CD14-positive monocyte (primary cell): ENCODE data around the gene FCHO2. TPM values are rescaled to one million over a fixed set of nuclear protein-coding genes. Genes with fewer than 3 reads are reported as not detected.

Experiments
- DNase-seq, 3 donors: peaks; one replicate each; pipeline ENCODE4 v3.0.0-alpha.2; 2011 to 2022
- H2AFZ ChIP-seq: 2 replicates; pipeline ENCODE4 v1.6.0; 2012; ENCODE audit warnings: mild to moderate bottlenecking, low read depth, low read length, inconsistent platforms; ENCODE audit not compliant: insufficient read depth, poor library complexity, severe bottlenecking
- H3K27ac ChIP-seq, 2 donors: 1 replicate in 1 of 2; 2 replicates in 1 of 2; pipeline ENCODE4 v1.5.1; 2012 to 2013; ENCODE audit warnings: low read length in 2 of 2, control low read depth in 1 of 2, inconsistent platforms in 1 of 2, low read depth in 1 of 2, mild to moderate bottlenecking in 1 of 2
- H3K27me3 ChIP-seq, 2 donors: one replicate each; pipeline versions ENCODE4 v1.6.0 to v1.6.1; 2011 to 2013; ENCODE audit warnings: low read length in 2 of 2; ENCODE audit not compliant: control insufficient read depth in 2 of 2, insufficient read depth in 2 of 2
- H3K36me3 ChIP-seq, 2 donors: replicated peaks in 1 of 2; 1 replicate in 1 of 2; 2 replicates in 1 of 2; pipeline versions ENCODE4 v1.5.1 to v1.6.1; 2012 to 2013; ENCODE audit warnings: low read length in 2 of 2, control low read depth in 1 of 2, inconsistent platforms in 1 of 2, mild to moderate bottlenecking in 1 of 2; ENCODE audit not compliant: insufficient read depth in 2 of 2, control insufficient read depth in 1 of 2
- H3K4me1 ChIP-seq, 2 donors: 1 replicate in 1 of 2; 2 replicates in 1 of 2; pipeline versions ENCODE4 v1.5.1 to v1.6.1; 2012 to 2013; ENCODE audit warnings: low read length in 2 of 2, control low read depth in 1 of 2, inconsistent platforms in 1 of 2, mild to moderate bottlenecking in 1 of 2, moderate library complexity in 1 of 2; ENCODE audit not compliant: insufficient read depth in 2 of 2, control insufficient read depth in 1 of 2
- H3K4me2 ChIP-seq: replicated peaks from 2 replicates; pipeline ENCODE3; 2012; ENCODE audit warnings: low read length, moderate library complexity, mild to moderate bottlenecking; ENCODE audit not compliant: poor library complexity, severe bottlenecking; ENCODE audit errors: extremely low read depth
- H3K4me3 ChIP-seq, 3 experiments: fragments of 200-600 bp in 1 of 3; sonication (generic) in 1 of 3; replicated peaks in 1 of 3; 1 replicate in 2 of 3; 2 replicates in 1 of 3; pipeline ENCODE4 v1.5.1; 2011 to 2013; ENCODE audit warnings: low read length in 3 of 3, mild to moderate bottlenecking in 3 of 3, control low read depth in 2 of 3, low read depth in 2 of 3, inconsistent platforms in 1 of 3, moderate library complexity in 1 of 3
- H3K79me2 ChIP-seq: 2 replicates; pipeline ENCODE4 v1.6.0; 2012; ENCODE audit warnings: mild to moderate bottlenecking, control low read depth, inconsistent platforms, low read length, moderate library complexity; ENCODE audit not compliant: insufficient read depth
- H3K9ac ChIP-seq: 2 replicates; pipeline ENCODE4 v1.6.0; 2017; ENCODE audit warnings: low read length, mild to moderate bottlenecking; ENCODE audit not compliant: insufficient read depth, poor library complexity, severe bottlenecking
- H3K9me3 ChIP-seq, 2 donors: replicated peaks in 1 of 2; 1 replicate in 1 of 2; 2 replicates in 1 of 2; pipeline versions ENCODE4 v1.5.1 to v1.6.1; 2012 to 2013; ENCODE audit warnings: low read length in 2 of 2, control low read depth in 1 of 2; ENCODE audit not compliant: control insufficient read depth in 1 of 2, insufficient read depth in 1 of 2
- H4K20me1 ChIP-seq: 2 replicates; pipeline ENCODE4 v1.6.0; 2012; ENCODE audit warnings: mild to moderate bottlenecking, low read length, control low read depth, moderate library complexity; ENCODE audit not compliant: insufficient read depth
- H3K27ac Mint-ChIP-seq, 7 donors: one replicate each; pipeline ENCODE4 v1.8.0; 2020; ENCODE audit warnings: mild to moderate bottlenecking in 7 of 7, mixed read lengths in 7 of 7, moderate library complexity in 6 of 7, inconsistent platforms in 2 of 7
- H3K27me3 Mint-ChIP-seq, 3 donors: one replicate each; pipeline ENCODE4 v1.8.0; 2021 to 2022; ENCODE audit warnings: low read depth in 3 of 3, mild to moderate bottlenecking in 3 of 3, mixed read lengths in 3 of 3, moderate library complexity in 3 of 3, inconsistent platforms in 1 of 3
- H3K36me3 Mint-ChIP-seq, 2 donors: one replicate each; pipeline ENCODE4 v1.8.0; 2020; ENCODE audit warnings: mixed read lengths in 2 of 2, inconsistent platforms in 1 of 2, mild to moderate bottlenecking in 1 of 2
- H3K4me1 Mint-ChIP-seq: one replicate; pipeline ENCODE4 v1.8.0; 2020; ENCODE audit warnings: mild to moderate bottlenecking, mixed read lengths
- H3K4me3 Mint-ChIP-seq, 2 donors: one replicate each; pipeline ENCODE4 v1.8.0; 2020; ENCODE audit warnings: mild to moderate bottlenecking in 2 of 2, mixed read lengths in 2 of 2, moderate library complexity in 1 of 2
- H3K9me3 Mint-ChIP-seq, 7 donors: one replicate each; pipeline ENCODE4 v1.8.0; 2020 to 2022; ENCODE audit warnings: mixed read lengths in 7 of 7, mild to moderate bottlenecking in 6 of 7, moderate library complexity in 6 of 7, inconsistent platforms in 2 of 7
- CTCF ChIP-seq: fragments of 200-600 bp; IDR thresholded peaks from one replicate; pipeline ENCODE4 v1.8.0; 2022; ENCODE audit warnings: antibody characterized with exemption, mild to moderate bottlenecking
- WGBS: methylation state at CpG from one replicate; pipeline ENCODE4 v1.1.5; 2013; ENCODE audit warnings: missing lambda C conversion rate; ENCODE audit not compliant: insufficient coverage; 5-methylcytosine and 5-hydroxymethylcytosine counted together
- intact Hi-C, 2 donors: fragments of 100-400 bp; cut with micrococcal nuclease; formaldehyde crosslinking; loops; one replicate each; pipeline versions ENCODE4 v1.15.0 to v1.15.1; 2023
- polyA plus RNA-seq, 3 donors: library from polyadenylated mRNA; depleted of rRNA in 1 of 3; unstranded in 2 of 3; stranded (reverse) in 1 of 3; fragments of 300-500 nt in 2 of 3; fragments of >200 nt in 1 of 3; fragmentation: Illumina TruSeq in 2 of 3; gene quantifications; 1 replicate in 2 of 3; 2 replicates in 1 of 3; pipeline ENCODE4 v1.2.3, GENCODE V29; 2012 to 2021

The FCHO2 gene
- polyA plus RNA-seq, 3 donors, result 8.3 to 10.1 (median 9.9) TPM

- Histone ChIP-seq H3K4me1 (no peaks in the 10 kb centered on the region), H3K9me3 (peaks cover 0 to 12% of the 10 kb centered on the region in 2 donors), H3K27me3 (peaks cover 46 to 81% of the 10 kb centered on the region in 2 donors), H4K20me1 (no peaks in the 10 kb centered on the region), H3K4me2 (peak overlapping the region; percentile 18), H3K79me2 (no peaks in the 10 kb centered on the region), H2AFZ (no peak overlapping the region), H3K9ac (no peak overlapping the region), H3K27ac (no peak overlapping the region), H3K36me3 (no peaks in the 10 kb centered on the region), H3K4me3 (no peak overlapping the region)
- Mint-ChIP-seq H3K27ac (peak overlapping the region in 1 of 7 donors; percentile 25), H3K27me3 (peaks cover 67 to 93% (median 74%) of the 10 kb centered on the region in 3 donors), H3K4me3 (peak overlapping the region in 1 of 2 donors; percentile 81), H3K36me3 (peaks cover 0 to 3% of the 10 kb centered on the region in 2 donors), H3K4me1 (peaks cover 6% of the 10 kb centered on the region), H3K9me3 (peaks cover 0 to 10% (median 2%) of the 10 kb centered on the region in 7 donors)
- 15% methylated on average over 35 of the region's 40 CpGs for WGBS
- no peak for DNase-seq
- intact Hi-C loops, result no loop called here
- no peak for TF ChIP-seq CTCF
Observed at GRCh38 chr5:73119451-73120157, 163.8 kb downstream of the FCHO2 start.

GRCh38 chr5:73120222-73121118, 164.6 kb downstream of the FCHO2 start, which contains the start of gene TMEM171:
TSS of gene TMEM171 (plus strand) at chr5:73120575. CDS start at chr5:73123374, 2,799 bp downstream.
- intact Hi-C loops, result no loop called here
- peaks cover 66 to 91% (median 74%) of the 10 kb centered on the region in 3 donors for H3K27me3 Mint-ChIP-seq
- Histone ChIP-seq H2AFZ (no peak within 1 kb of the TSS), H3K9me3 (peaks cover 0 to 12% of the 10 kb centered on the region in 2 donors), H4K20me1 (no peaks in the 10 kb centered on the region), H3K79me2 (no peaks in the 10 kb centered on the region), H3K36me3 (no peaks in the 10 kb centered on the region), H3K27ac (no peak within 1 kb of the TSS), H3K4me2 (peak within 1 kb of the TSS; percentile 18), H3K27me3 (peaks cover 42 to 74% of the 10 kb centered on the region in 2 donors), H3K4me1 (no peaks in the 10 kb centered on the region), H3K9ac (no peak within 1 kb of the TSS), H3K4me3 (no peak within 1 kb of the TSS)
- peaks cover 0 to 3% of the 10 kb centered on the region in 2 donors for H3K36me3 Mint-ChIP-seq
- peaks cover 6% of the 10 kb centered on the region for H3K4me1 Mint-ChIP-seq
- H3K4me3 Mint-ChIP-seq, result peak within 1 kb of the TSS in 1 of 2 donors; percentile 81
- under 1% methylated on average over 93 of the region's 94 CpGs for WGBS
- no peak for TF ChIP-seq CTCF
- H3K27ac Mint-ChIP-seq, result peak within 1 kb of the TSS in 1 of 7 donors; percentile 25
- no peak for DNase-seq
- peaks cover 0 to 10% (median 2%) of the 10 kb centered on the region in 7 donors for H3K9me3 Mint-ChIP-seq
